GM18907 (cell line): Measurements from ENCODE around the gene RAI1.
"Not testable (repeated sequence)": the region's sequence is repeated elsewhere in the genome, so short reads cannot be mapped to it uniquely, and the experiment has no call there.

Source experiments
- ATAC-seq: cut with Tn5 transposase; IDR thresholded peaks from one replicate; pipeline ENCODE4 v1.9.1; 2021; ENCODE audit warnings: mild to moderate bottlenecking, moderate library complexity; ENCODE audit not compliant: unreplicated experiment

Gene RAI1

GRCh38 chr17:17664064-17664452, 17.2 kb upstream of the RAI1 start:
- no peak for ATAC-seq

GRCh38 chr17:17665255-17665654, 16.0 kb upstream of the RAI1 start:
- ATAC-seq = no peak

GRCh38 chr17:17666111-17666714, 15.0 kb upstream of the RAI1 start:
- no peak for ATAC-seq

GRCh38 chr17:17667231-17667630, 14.0 kb upstream of the RAI1 start:
- no peak for ATAC-seq

GRCh38 chr17:17667947-17668346, 13.3 kb upstream of the RAI1 start:
- ATAC-seq = no peak

GRCh38 chr17:17668358-17668757, 12.9 kb upstream of the RAI1 start:
- no peak for ATAC-seq

GRCh38 chr17:17668775-17669579, 12.3 kb upstream of the RAI1 start:
- ATAC-seq = no peak

- no peak for ATAC-seq
Measured at GRCh38 chr17:17669580-17670235, 11.6 kb upstream of the RAI1 start.

GRCh38 chr17:17670701-17671305, 10.5 kb upstream of the RAI1 start:
- no peak for ATAC-seq

GRCh38 chr17:17671369-17672129, 9.7 kb upstream of the RAI1 start:
- ATAC-seq = no peak

GRCh38 chr17:17672453-17673368, 8.5 kb upstream of the RAI1 start:
- no peak for ATAC-seq

GRCh38 chr17:17675416-17675815, 5.8 kb upstream of the RAI1 start:
- no peak for ATAC-seq

GRCh38 chr17:17675925-17676534, 5.2 kb upstream of the RAI1 start:
- no peak for ATAC-seq

GRCh38 chr17:17676752-17677151, 4.5 kb upstream of the RAI1 start:
- no peak for ATAC-seq

GRCh38 chr17:17677299-17678040, 3.8 kb upstream of the RAI1 start:
- ATAC-seq = no peak

GRCh38 chr17:17678063-17678699, 3.1 kb upstream of the RAI1 start:
- ATAC-seq = not testable (repeated sequence)

- no peak for ATAC-seq
Measured at GRCh38 chr17:17679243-17679642, 2.0 kb upstream of the RAI1 start.

GRCh38 chr17:17679748-17680147, 1.5 kb upstream of the RAI1 start:
- ATAC-seq = no peak
